ENCODE measurements around the gene GATA5.

Gene GATA5

GRCh38 chr20:62475772-62476055, at the start of gene GATA5:
Gene GATA5, minus strand, starts transcription at chr20:62475995. Its CDS starts 474 bp downstream, at chr20:62475521.
- DNase-seq (ENCODE audit: low read depth in 2 of 2) = no peak

- no peak for DNase-seq (ENCODE audit: low read depth in 2 of 2)
Observed at GRCh38 chr20:62525014-62525413, 49.2 kb upstream of the GATA5 start.

- no peak for DNase-seq (ENCODE audit: low read depth in 2 of 2)
Observed at GRCh38 chr20:62524505-62524911, 48.7 kb upstream of the GATA5 start.

- DNase-seq (ENCODE audit: low read depth in 2 of 2) = peak; percentile 74 to 77
Observed at GRCh38 chr20:62523473-62524203, 47.8 kb upstream of the GATA5 start.

- DNase-seq (ENCODE audit: low read depth in 2 of 2) = peak in 1 of 2 donors; percentile 15
Observed at GRCh38 chr20:62522748-62523396, 47.1 kb upstream of the GATA5 start.

GRCh38 chr20:62519826-62520225, 44.0 kb upstream of the GATA5 start:
- DNase-seq (ENCODE audit: low read depth in 2 of 2) = no peak

GRCh38 chr20:62518911-62519310, 43.1 kb upstream of the GATA5 start:
- DNase-seq (ENCODE audit: low read depth in 2 of 2) = no peak

- DNase-seq (ENCODE audit: low read depth in 2 of 2) = no peak
Observed at GRCh38 chr20:62517901-62518610, 42.3 kb upstream of the GATA5 start.

- no peak for DNase-seq (ENCODE audit: low read depth in 2 of 2)
Observed at GRCh38 chr20:62517168-62517567, 41.4 kb upstream of the GATA5 start.

GRCh38 chr20:62516338-62516737, 40.5 kb upstream of the GATA5 start:
- no peak for DNase-seq (ENCODE audit: low read depth in 2 of 2)

GRCh38 chr20:62515826-62516225, 40.0 kb upstream of the GATA5 start:
- no peak for DNase-seq (ENCODE audit: low read depth in 2 of 2)

GRCh38 chr20:62515280-62515679, 39.5 kb upstream of the GATA5 start:
- no peak for DNase-seq (ENCODE audit: low read depth in 2 of 2)

GRCh38 chr20:62513991-62514390, 38.2 kb upstream of the GATA5 start:
- DNase-seq (ENCODE audit: low read depth in 2 of 2) = no peak

- no peak for DNase-seq (ENCODE audit: low read depth in 2 of 2)
Observed at GRCh38 chr20:62511915-62512610, 36.3 kb upstream of the GATA5 start.

- no peak for DNase-seq (ENCODE audit: low read depth in 2 of 2)
Observed at GRCh38 chr20:62511300-62511914, 35.6 kb upstream of the GATA5 start.

GRCh38 chr20:62508641-62509051, 32.9 kb upstream of the GATA5 start:
- DNase-seq (ENCODE audit: low read depth in 2 of 2) = no peak

- no peak for DNase-seq (ENCODE audit: low read depth in 2 of 2)
Observed at GRCh38 chr20:62507991-62508640, 32.3 kb upstream of the GATA5 start.

GRCh38 chr20:62507323-62507722, 31.5 kb upstream of the GATA5 start:
- no peak for DNase-seq (ENCODE audit: low read depth in 2 of 2)

- DNase-seq (ENCODE audit: low read depth in 2 of 2) = no peak
Observed at GRCh38 chr20:62506791-62507190, 31.0 kb upstream of the GATA5 start.

- DNase-seq (ENCODE audit: low read depth in 2 of 2) = no peak
Observed at GRCh38 chr20:62506087-62506486, 30.3 kb upstream of the GATA5 start.

GRCh38 chr20:62505337-62506045, 29.7 kb upstream of the GATA5 start:
- DNase-seq (ENCODE audit: low read depth in 2 of 2) = no peak

Measured in stimulated activated CD4-positive, alpha-beta T cell treated with anti-CD3 and anti-CD28 coated beads, Interleukin-15, amount 100 ng/mL, for 48 hours (primary cell).